HEK293 (cell line): ENCODE results near the gene CXCL12.

Experiments used
- CTCF ChIP-seq: fragments of 450-650 bp; formaldehyde crosslinking; IDR thresholded peaks from 2 replicates; pipeline ENCODE4 v1.5.1; 2016; ENCODE audit warnings: missing biosample characterization, missing genetic modification characterization
- ZBTB8A ChIP-seq: fragments of 450-650 bp; formaldehyde crosslinking; IDR thresholded peaks from 2 replicates; pipeline ENCODE4 v1.5.1; 2016; ENCODE audit warnings: missing biosample characterization, missing genetic modification characterization
- ZNF121 ChIP-seq: fragments of 450-650 bp; formaldehyde crosslinking; IDR thresholded peaks from 2 replicates; pipeline ENCODE4 v1.5.1; 2016; ENCODE audit warnings: missing biosample characterization, missing genetic modification characterization
- ZNF214 ChIP-seq: fragments of 450-650 bp; formaldehyde crosslinking; IDR thresholded peaks from 2 replicates; pipeline ENCODE4 v1.5.1; 2017; ENCODE audit warnings: missing biosample characterization, mild to moderate bottlenecking, missing genetic modification characterization, borderline replicate concordance
- ZNF585B ChIP-seq: fragments of 450-650 bp; formaldehyde crosslinking; IDR thresholded peaks from 2 replicates; pipeline ENCODE4 v1.5.1; 2016; ENCODE audit warnings: missing biosample characterization, missing genetic modification characterization

- no peak for TF ChIP-seq ZNF214 (tag by site-specific recombination)
- no peak for TF ChIP-seq ZBTB8A
- no peak for TF ChIP-seq CTCF (tag by site-specific recombination)
- no peak for TF ChIP-seq ZNF585B (tag by site-specific recombination)
- no peak for TF ChIP-seq ZNF121 (tag by site-specific recombination)
Observed at GRCh38 chr10:44395396-44395795, 10.5 kb upstream of the CXCL12 start.
